GM23248 (cell line): ENCODE results near the gene BCAR1.

Source experiments
- EZH2 ChIP-seq: fragments of 200-600 bp; sonication (generic); IDR thresholded peaks from 2 replicates; pipeline ENCODE4 v1.6.1; 2018; ENCODE audit warnings: antibody characterized with exemption, mild to moderate bottlenecking; ENCODE audit not compliant: insufficient read depth, poor library complexity, severe bottlenecking
- EZH2phosphoT487 ChIP-seq: fragments of 200-600 bp; sonication (generic); IDR thresholded peaks from 2 replicates; pipeline ENCODE4 v1.6.1; 2018; ENCODE audit warnings: antibody characterized with exemption, moderate library complexity, mild to moderate bottlenecking, low read depth; ENCODE audit not compliant: insufficient read depth

GRCh38 chr16:75262104-75262799, 10.8 kb upstream of the BCAR1 start:
- no peak for TF ChIP-seq EZH2
- no peak for TF ChIP-seq EZH2phosphoT487
